Activated CD8-positive, alpha-beta T cell treated with anti-CD3 and anti-CD28 coated beads for 36 hours (primary cell): ENCODE results near the gene SMOC1. TPM values are rescaled to one million over a fixed set of nuclear protein-coding genes. Genes with fewer than 3 reads are reported as not detected.

Experiments
- ATAC-seq: fragments of 200-7000 bp; cut with Tn5 transposase; one replicate; pipeline ENCODE4 v1.10.0; 2021; ENCODE audit warnings: mild to moderate bottlenecking, moderate library complexity
- CTCF ChIA-PET: fragments of 350-600 bp; sonication (Branson Sonifier 250); formaldehyde crosslinking; loops from one replicate; lab custom pipeline; 2021; ENCODE audit warnings: antibody characterized with exemption; lab: Charles Lee
- POLR2A ChIA-PET: fragments of 350-600 bp; sonication (Branson Sonifier 250); formaldehyde crosslinking; loops from one replicate; lab custom pipeline; 2021; ENCODE audit warnings: antibody characterized with exemption; lab: Charles Lee
- DNase-seq: peaks from one replicate; pipeline ENCODE4 v3.0.0-alpha.2; 2020
- H3K27ac Mint-ChIP-seq: one replicate; pipeline ENCODE4 v1.8.0; 2021; ENCODE audit warnings: mild to moderate bottlenecking, mixed read lengths
- H3K27me3 Mint-ChIP-seq: one replicate; pipeline ENCODE4 v1.8.0; 2021; ENCODE audit warnings: mixed read lengths
- H3K36me3 Mint-ChIP-seq: one replicate; pipeline ENCODE4 v1.8.0; 2021; ENCODE audit warnings: low read depth, mixed read lengths
- H3K4me1 Mint-ChIP-seq: one replicate; pipeline ENCODE4 v1.8.0; 2021; ENCODE audit warnings: low read depth, mixed read lengths
- H3K4me3 Mint-ChIP-seq: one replicate; pipeline ENCODE4 v1.8.0; 2021; ENCODE audit warnings: mild to moderate bottlenecking, moderate library complexity, mixed read lengths
- H3K9me3 Mint-ChIP-seq: one replicate; pipeline ENCODE4 v1.8.0; 2021; ENCODE audit warnings: mixed read lengths
- CTCF ChIP-seq: fragments of 200-600 bp; IDR thresholded peaks from one replicate; pipeline ENCODE4 v1.8.0; 2022; ENCODE audit warnings: antibody characterized with exemption, mild to moderate bottlenecking
- intact Hi-C: fragments of 100-400 bp; cut with micrococcal nuclease; formaldehyde crosslinking; loops from one replicate; pipeline ENCODE4 v1.10.0; 2022
- total RNA-seq, 2 experiments: library from RNA; stranded (reverse); gene quantifications; one replicate each; pipeline ENCODE4 v1.2.3, GENCODE V29; 2021

Gene SMOC1
- total RNA-seq, 2 experiments from 2014 or later: not detected

- Mint-ChIP-seq H3K4me1 (peaks cover 7% of the 10 kb centered on the region), H3K27ac (no peak overlapping the region), H3K9me3 (no peaks in the 10 kb centered on the region), H3K27me3 (peaks cover 3% of the 10 kb centered on the region), H3K4me3 (no peak overlapping the region), H3K36me3 (no peaks in the 10 kb centered on the region)
- DNase-seq: no peak
- no peak for ATAC-seq
- TF ChIP-seq CTCF: no peak
- ChIA-PET POLR2A (interaction anchor here (1.4 kb wide), 1 partner anchor 9 kb away, joined by 3 read pairs; no protein-coding TSS in a partner anchor), CTCF (interaction anchor here (1.0 to 1.2 kb wide), 2 partner anchors 140 to 286 kb away, joined by 3 read pairs; no protein-coding TSS in a partner anchor)
- intact Hi-C loops: no loop called here
These were observed 141.3 kb downstream of the SMOC1 start for GRCh38 chr14:70020352-70021170.

GRCh38 chr14:70021548-70022220, 142.5 kb downstream of the SMOC1 start:
- DNase-seq (no peak), ATAC-seq (no peak)
- Mint-ChIP-seq H3K9me3 (no peaks in the 10 kb centered on the region), H3K27me3 (peaks cover 3% of the 10 kb centered on the region), H3K27ac (no peak overlapping the region), H3K4me1 (peaks cover 7% of the 10 kb centered on the region), H3K36me3 (no peaks in the 10 kb centered on the region), H3K4me3 (no peak overlapping the region)
- CTCF ChIA-PET: interaction anchor here (0.6 kb wide), 1 partner anchor 144 kb away, joined by 3 read pairs; no protein-coding TSS in a partner anchor
- TF ChIP-seq CTCF: no peak
- intact Hi-C loops: no loop called here
- POLR2A ChIA-PET: no interaction called here

GRCh38 chr14:70022771-70023445, 143.7 kb downstream of the SMOC1 start:
- H3K27me3 Mint-ChIP-seq: peaks cover 3% of the 10 kb centered on the region
- no peak overlapping the region for H3K27ac Mint-ChIP-seq

GRCh38 chr14:70023871-70024270, 144.7 kb downstream of the SMOC1 start:
- no peak for TF ChIP-seq CTCF
- ATAC-seq: no peak
- ChIA-PET CTCF (interaction anchor here (1.3 to 1.4 kb wide), 3 partner anchors 10 to 205 kb away, joined by 3 to 6 read pairs (median 4); no protein-coding TSS in a partner anchor), POLR2A (interaction anchor here (0.7 kb wide), 1 partner anchor 9 kb away, joined by 3 read pairs; no protein-coding TSS in a partner anchor)
- Mint-ChIP-seq H3K27me3 (peaks cover 3% of the 10 kb centered on the region), H3K4me1 (peaks cover under 1% of the 10 kb centered on the region), H3K9me3 (no peaks in the 10 kb centered on the region), H3K27ac (no peak overlapping the region), H3K4me3 (no peak overlapping the region), H3K36me3 (no peaks in the 10 kb centered on the region)
- DNase-seq: no peak
- intact Hi-C loops: no loop called here

More at GRCh38 chr14:70022771-70023445, 143.7 kb downstream of the SMOC1 start:
- H3K36me3 Mint-ChIP-seq: no peaks in the 10 kb centered on the region
- intact Hi-C loops: no loop called here
- peaks cover 7% of the 10 kb centered on the region for H3K4me1 Mint-ChIP-seq
- no peak for DNase-seq
- ATAC-seq: no peak
- ChIA-PET CTCF (interaction anchor here (1.3 kb wide), 1 partner anchor 11 kb away, joined by 4 read pairs; no protein-coding TSS in a partner anchor), POLR2A (no interaction called here)
- TF ChIP-seq CTCF: no peak
- no peak overlapping the region for H3K4me3 Mint-ChIP-seq
- no peaks in the 10 kb centered on the region for H3K9me3 Mint-ChIP-seq
